ENCODE data around the gene DOCK3.
"Not testable (repeated sequence)": the region's sequence is repeated elsewhere in the genome, so short reads cannot be mapped to it uniquely, and the experiment has no call there.

The DOCK3 gene

GRCh38 chr3:50661321-50661837 lies 13.3 kb upstream of the DOCK3 start:
- no peak overlapping the region for H3K9ac ChIP-seq (ENCODE audit: low read length)
- no peaks in the 10 kb centered on the region for H3K9me3 ChIP-seq (ENCODE audit: insufficient read depth, low read length)
- H4K20me1 ChIP-seq (ENCODE audit: insufficient read depth, low read length), result no peaks in the 10 kb centered on the region
- no peak overlapping the region for H3K4me2 ChIP-seq (ENCODE audit: low read length)
- H3K36me3 ChIP-seq (replicated peaks; ENCODE audit: low read depth, low read length), result no peaks in the 10 kb centered on the region
- H3K27ac ChIP-seq (ENCODE audit: low read length), result no peak overlapping the region
- no peak overlapping the region for H3K4me3 ChIP-seq (ENCODE audit: low read length)
- peaks cover 2% of the 10 kb centered on the region; the same call in 1 of the 2 replicates for H3K27me3 ChIP-seq (ENCODE audit: low read depth, low read length)
- no peak for TF ChIP-seq EZH2phosphoT487 (IDR thresholded peaks at IDR 0.05; ENCODE audit: low read depth)
- TF ChIP-seq CTCF (IDR thresholded peaks at IDR 0.05; ENCODE audit: low read depth, low read length), result no peak
- no peaks in the 10 kb centered on the region for H3K79me2 ChIP-seq (ENCODE audit: low read length)
- no peak overlapping the region for H2AFZ ChIP-seq (ENCODE audit: low read depth, low read length)
- H3K4me1 ChIP-seq (ENCODE audit: low read length), result peaks cover 5% of the 10 kb centered on the region

GRCh38 chr3:50662408-50662807 lies 12.3 kb upstream of the DOCK3 start:
- H3K27me3 ChIP-seq (ENCODE audit: low read depth, low read length), result peaks cover 8% of the 10 kb centered on the region
- no peaks in the 10 kb centered on the region for H3K9me3 ChIP-seq (ENCODE audit: insufficient read depth, low read length)
- H3K4me2 ChIP-seq (ENCODE audit: low read length), result no peak overlapping the region
- no peak overlapping the region for H3K27ac ChIP-seq (ENCODE audit: low read length)
- no peak overlapping the region for H3K4me3 ChIP-seq (ENCODE audit: low read length)
- no peaks in the 10 kb centered on the region for H3K36me3 ChIP-seq (replicated peaks; ENCODE audit: low read depth, low read length)
- peaks cover 5% of the 10 kb centered on the region for H3K4me1 ChIP-seq (ENCODE audit: low read length)
- H3K9ac ChIP-seq (ENCODE audit: low read length), result no peak overlapping the region
- H3K79me2 ChIP-seq (ENCODE audit: low read length), result no peaks in the 10 kb centered on the region
- TF ChIP-seq CTCF (IDR thresholded peaks at IDR 0.05; ENCODE audit: low read depth, low read length) (no peak), EZH2phosphoT487 (IDR thresholded peaks at IDR 0.05; ENCODE audit: low read depth) (no peak)
- no peaks in the 10 kb centered on the region for H4K20me1 ChIP-seq (ENCODE audit: insufficient read depth, low read length)
- no peak overlapping the region for H2AFZ ChIP-seq (ENCODE audit: low read depth, low read length)

GRCh38 chr3:50665081-50665840 lies 9.5 kb upstream of the DOCK3 start:
- no peak overlapping the region for H3K4me2 ChIP-seq (ENCODE audit: low read length)
- H3K27ac ChIP-seq (ENCODE audit: low read length), result no peak overlapping the region
- TF ChIP-seq CTCF (IDR thresholded peaks at IDR 0.05; ENCODE audit: low read depth, low read length) (no peak), EZH2phosphoT487 (IDR thresholded peaks at IDR 0.05; ENCODE audit: low read depth) (no peak)
- no peak overlapping the region for H3K4me3 ChIP-seq (ENCODE audit: low read length)
- H3K4me1 ChIP-seq (ENCODE audit: low read length), result peaks cover 5% of the 10 kb centered on the region
- H3K9ac ChIP-seq (ENCODE audit: low read length), result no peak overlapping the region
- no peaks in the 10 kb centered on the region for H3K79me2 ChIP-seq (ENCODE audit: low read length)
- H3K27me3 ChIP-seq (ENCODE audit: low read depth, low read length), result peaks cover 18% of the 10 kb centered on the region
- no peaks in the 10 kb centered on the region for H3K36me3 ChIP-seq (replicated peaks; ENCODE audit: low read depth, low read length)
- H4K20me1 ChIP-seq (ENCODE audit: insufficient read depth, low read length), result no peaks in the 10 kb centered on the region
- H3K9me3 ChIP-seq (ENCODE audit: insufficient read depth, low read length), result no peaks in the 10 kb centered on the region
- peak overlapping the region; percentile 20; the same call in 1 of the 2 replicates for H2AFZ ChIP-seq (ENCODE audit: low read depth, low read length)

- Histone ChIP-seq H3K27me3 (ENCODE audit: low read depth, low read length) (peaks cover 23% of the 10 kb centered on the region), H2AFZ (ENCODE audit: low read depth, low read length) (peak overlapping the region; percentile 20; the same call in 1 of the 2 replicates)
- not testable (repeated sequence) for H3K9ac ChIP-seq (ENCODE audit: low read length); H3K4me1 ChIP-seq (ENCODE audit: low read length); H3K79me2 ChIP-seq (ENCODE audit: low read length); H4K20me1 ChIP-seq (ENCODE audit: insufficient read depth, low read length); H3K9me3 ChIP-seq (ENCODE audit: insufficient read depth, low read length); H3K4me3 ChIP-seq (ENCODE audit: low read length); H3K4me2 ChIP-seq (ENCODE audit: low read length); H3K36me3 ChIP-seq (replicated peaks; ENCODE audit: low read depth, low read length); H3K27ac ChIP-seq (ENCODE audit: low read length)
Observed at GRCh38 chr3:50665841-50666115, 8.9 kb upstream of the DOCK3 start.
